Uterus (tissue), 4 donors: ENCODE measurements around the gene RNF133. TPM values are rescaled to one million over a fixed set of nuclear protein-coding genes. Genes with fewer than 3 reads are reported as not detected.
"Not testable (repeated sequence)": the region's sequence is repeated elsewhere in the genome, so short reads cannot be mapped to it uniquely, and the experiment has no call there.

Experiments
- DNase-seq, 2 donors: peaks; one replicate each; pipeline ENCODE4 v3.0.0-alpha.2; 2019 to 2020
- H3K27ac ChIP-seq, 2 donors: fragments of 200-600 bp; sonication (generic); 1 replicate in 1 of 2; 2 replicates in 1 of 2; pipeline ENCODE4 v1.5.1; 2016 to 2018
- H3K27me3 ChIP-seq, 2 donors: fragments of 200-600 bp; sonication (generic); one replicate each; pipeline ENCODE4 v1.5.1; 2018 to 2019; ENCODE audit warnings: control low read depth in 1 of 2
- H3K36me3 ChIP-seq, 2 donors: fragments of 200-600 bp; sonication (generic); one replicate each; pipeline ENCODE4 v1.5.1; 2019; ENCODE audit warnings: control low read depth in 1 of 2
- H3K4me1 ChIP-seq, 2 donors: fragments of 200-600 bp; sonication (generic); one replicate each; pipeline ENCODE4 v1.5.1; 2018 to 2019; ENCODE audit warnings: control low read depth in 1 of 2
- H3K4me3 ChIP-seq, 2 donors: fragments of 200-600 bp; sonication (generic); 1 replicate in 1 of 2; 2 replicates in 1 of 2; pipeline ENCODE4 v1.5.1; 2018 to 2019; ENCODE audit warnings: mild to moderate bottlenecking in 1 of 2
- H3K9me3 ChIP-seq, 2 donors: fragments of 200-600 bp; sonication (generic); one replicate each; pipeline ENCODE4 v1.5.1; 2019; ENCODE audit warnings: control low read depth in 1 of 2
- POLR2A ChIP-seq, 2 donors: fragments of 450-650 bp; IDR thresholded peaks; one replicate each; pipeline ENCODE4 v1.6.1; 2016; ENCODE audit warnings: antibody characterized with exemption in 2 of 2, mild to moderate bottlenecking in 1 of 2, moderate library complexity in 1 of 2
- intact Hi-C: fragments of 100-400 bp; cut with DNase I; formaldehyde crosslinking; loops from one replicate; pipeline ENCODE4 v1.15.1; 2023; ENCODE audit warnings: low total_unique reads
- total RNA-seq, 4 donors: library from RNA; depleted of rRNA in 3 of 4; stranded (reverse); fragments of >200 nt in 3 of 4; gene quantifications; one replicate each; pipeline versions ENCODE4 v1.1.0 to v1.2.4, GENCODE V29; 2014 to 2023
- TF ChIP-seq, protein P1 (sequence below), 4 experiments: fragments of 200-600 bp in 2 of 4; fragments of 450-650 bp in 2 of 4; sonication (generic) in 2 of 4; IDR thresholded peaks; one replicate each; pipeline ENCODE4 v1.5.1; 2016 to 2019; ENCODE audit warnings: antibody characterized with exemption in 4 of 4, mild to moderate bottlenecking in 2 of 4, moderate library complexity in 1 of 4
- donor health status: DM: yes; HTN: yes; CAD: no.

RNF133 gene
- total RNA-seq, 4 donors from 2014 or later: 1.5 to 6.9 (median 3.8) TPM; not detected in 1

DNA sequence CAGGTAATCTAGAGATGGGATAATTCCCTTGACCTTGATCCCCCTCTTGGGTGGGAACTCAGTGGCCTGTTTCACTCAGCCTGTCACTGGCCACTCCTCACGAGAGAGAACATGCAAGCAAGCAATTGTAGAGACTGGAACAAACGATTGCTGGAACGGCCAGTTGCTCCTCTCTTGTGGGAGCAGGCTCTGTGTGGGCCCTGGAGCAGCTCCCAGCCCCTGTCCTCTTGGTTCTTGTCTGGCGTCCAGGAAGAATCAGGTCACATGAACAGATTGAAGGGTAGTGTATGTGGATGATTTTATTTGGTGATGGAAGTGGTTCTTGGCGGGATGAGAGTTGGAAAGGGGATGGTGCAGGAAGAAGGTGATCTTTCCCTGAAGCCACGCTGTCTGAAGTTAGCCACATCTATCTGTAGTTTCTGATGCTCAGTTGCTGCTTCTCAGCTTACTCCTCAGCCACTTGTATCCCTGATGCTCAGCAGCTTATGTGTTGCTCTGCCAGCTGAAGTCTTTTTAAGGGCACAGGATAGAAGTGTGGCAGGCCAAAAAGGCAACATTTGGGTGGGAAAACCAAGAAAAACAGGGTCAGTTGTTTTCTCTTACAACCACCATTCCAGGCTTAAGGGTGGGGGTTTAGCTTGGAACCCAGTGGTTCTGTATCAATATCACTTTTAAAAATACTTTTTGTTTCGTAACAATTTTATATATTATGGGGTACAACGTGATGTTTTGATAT is 15.9 kb downstream of the RNF133 start:
- no peak overlapping the region for H3K4me3 ChIP-seq
- no peaks in the 10 kb centered on the region for H3K4me1 ChIP-seq
- no peaks in the 10 kb centered on the region for H3K9me3 ChIP-seq
- no peak for DNase-seq
- no peak overlapping the region for H3K27ac ChIP-seq
- H3K27me3 ChIP-seq: no peaks in the 10 kb centered on the region
- no peak for TF ChIP-seq POLR2A (IDR thresholded peaks at IDR 0.05)
- TF ChIP-seq, protein P1, sequence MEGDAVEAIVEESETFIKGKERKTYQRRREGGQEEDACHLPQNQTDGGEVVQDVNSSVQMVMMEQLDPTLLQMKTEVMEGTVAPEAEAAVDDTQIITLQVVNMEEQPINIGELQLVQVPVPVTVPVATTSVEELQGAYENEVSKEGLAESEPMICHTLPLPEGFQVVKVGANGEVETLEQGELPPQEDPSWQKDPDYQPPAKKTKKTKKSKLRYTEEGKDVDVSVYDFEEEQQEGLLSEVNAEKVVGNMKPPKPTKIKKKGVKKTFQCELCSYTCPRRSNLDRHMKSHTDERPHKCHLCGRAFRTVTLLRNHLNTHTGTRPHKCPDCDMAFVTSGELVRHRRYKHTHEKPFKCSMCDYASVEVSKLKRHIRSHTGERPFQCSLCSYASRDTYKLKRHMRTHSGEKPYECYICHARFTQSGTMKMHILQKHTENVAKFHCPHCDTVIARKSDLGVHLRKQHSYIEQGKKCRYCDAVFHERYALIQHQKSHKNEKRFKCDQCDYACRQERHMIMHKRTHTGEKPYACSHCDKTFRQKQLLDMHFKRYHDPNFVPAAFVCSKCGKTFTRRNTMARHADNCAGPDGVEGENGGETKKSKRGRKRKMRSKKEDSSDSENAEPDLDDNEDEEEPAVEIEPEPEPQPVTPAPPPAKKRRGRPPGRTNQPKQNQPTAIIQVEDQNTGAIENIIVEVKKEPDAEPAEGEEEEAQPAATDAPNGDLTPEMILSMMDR (IDR thresholded peaks at IDR 0.05): no peak
- no peaks in the 10 kb centered on the region for H3K36me3 ChIP-seq
- intact Hi-C loops: no loop called here

- H3K36me3 ChIP-seq, H3K9me3 ChIP-seq, H3K27me3 ChIP-seq, H3K4me1 ChIP-seq, intact Hi-C loops, H3K27ac ChIP-seq, H3K4me3 ChIP-seq, DNase-seq: not testable (repeated sequence)
Observed at GRCh38 chr7:122681186-122681585, 17.7 kb downstream of the RNF133 start.

DNA sequence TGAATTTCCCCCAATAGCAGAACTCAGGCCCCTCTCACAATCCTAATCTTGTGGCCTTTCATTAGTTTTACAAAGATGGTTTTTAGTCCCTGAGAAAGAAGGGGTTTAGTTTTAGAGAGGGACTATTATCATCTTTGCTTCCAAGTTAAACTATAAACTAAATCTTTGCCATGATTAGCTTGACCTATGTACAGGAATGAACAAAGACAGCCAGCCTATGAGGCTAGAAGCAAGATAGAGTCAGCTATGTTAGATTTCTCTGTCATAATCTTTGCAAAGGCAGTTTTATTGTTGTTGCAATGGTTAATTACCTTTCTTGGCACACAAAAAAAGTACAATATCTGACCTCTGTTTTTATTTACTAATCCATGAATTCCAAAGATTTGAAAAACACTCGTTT is 19.1 kb downstream of the RNF133 start:
- no peak for DNase-seq
- H3K27ac ChIP-seq: no peak overlapping the region
- no peaks in the 10 kb centered on the region for H3K27me3 ChIP-seq
- intact Hi-C loops: no loop called here
- H3K9me3 ChIP-seq: no peaks in the 10 kb centered on the region
- peaks cover 0 to 5% of the 10 kb centered on the region in 2 donors for H3K4me1 ChIP-seq
- H3K4me3 ChIP-seq: no peak overlapping the region
- no peaks in the 10 kb centered on the region for H3K36me3 ChIP-seq
- TF ChIP-seq, protein P1 (IDR thresholded peaks at IDR 0.05): no peak
- no peak for TF ChIP-seq POLR2A (IDR thresholded peaks at IDR 0.05)

- intact Hi-C loops, H3K27me3 ChIP-seq, H3K4me3 ChIP-seq, H3K36me3 ChIP-seq, H3K9me3 ChIP-seq, H3K4me1 ChIP-seq, H3K27ac ChIP-seq, DNase-seq: not testable (repeated sequence)
Observed at GRCh38 chr7:122679269-122679709, 19.6 kb downstream of the RNF133 start.

DNA sequence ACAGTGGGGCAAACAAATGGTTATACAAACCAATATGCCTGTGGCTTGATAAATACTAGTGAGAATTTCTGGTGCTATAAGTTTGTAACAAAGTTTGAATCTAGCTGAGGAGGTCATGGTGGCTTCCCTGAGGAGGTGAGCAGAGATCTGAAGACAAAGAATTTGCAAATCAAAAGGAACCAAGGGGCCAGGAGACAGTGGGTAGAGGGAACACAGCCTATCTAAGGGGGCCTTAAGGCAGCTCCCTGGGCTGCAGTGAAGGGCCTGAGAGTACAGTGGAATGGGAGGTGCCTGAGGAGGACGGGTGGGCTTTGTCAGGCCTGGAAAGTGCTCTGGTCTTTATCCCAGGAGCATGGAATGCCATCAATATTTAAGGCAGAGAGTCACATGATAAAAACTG is 21.8 kb downstream of the RNF133 start:
- no peak for TF ChIP-seq POLR2A (IDR thresholded peaks at IDR 0.05)
- TF ChIP-seq, protein P1 (IDR thresholded peaks at IDR 0.05): no peak
- no peak overlapping the region for H3K27ac ChIP-seq
- no peaks in the 10 kb centered on the region for H3K27me3 ChIP-seq
- peaks cover 0 to 5% of the 10 kb centered on the region in 2 donors for H3K4me1 ChIP-seq
- DNase-seq: no peak
- intact Hi-C loops: no loop called here
- H3K4me3 ChIP-seq: no peak overlapping the region
- H3K9me3 ChIP-seq: no peaks in the 10 kb centered on the region
- no peaks in the 10 kb centered on the region for H3K36me3 ChIP-seq

DNA sequence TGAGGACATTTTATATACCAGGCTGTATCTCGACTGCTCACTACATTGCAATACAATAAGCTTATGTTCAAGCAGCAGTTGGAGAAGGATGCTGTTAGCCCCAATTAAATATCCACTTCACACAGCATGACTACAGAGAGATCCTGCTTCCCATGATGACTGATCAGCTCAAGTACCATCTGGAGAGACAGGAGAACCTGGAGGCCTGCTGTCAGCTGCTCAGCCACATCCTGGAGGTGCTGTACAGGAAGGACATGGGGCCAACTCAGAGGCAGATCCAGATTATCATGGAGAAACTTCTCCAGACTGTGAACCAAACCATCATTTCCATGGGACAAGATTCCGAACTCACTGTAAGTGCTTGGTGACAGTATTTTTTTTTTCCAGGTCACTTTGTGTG is 22.5 kb downstream of the RNF133 start:
- no peak for DNase-seq
- H3K4me3 ChIP-seq: no peak overlapping the region
- H3K27me3 ChIP-seq: no peaks in the 10 kb centered on the region
- H3K36me3 ChIP-seq: no peaks in the 10 kb centered on the region
- intact Hi-C loops: no loop called here
- H3K27ac ChIP-seq: no peak overlapping the region
- H3K9me3 ChIP-seq: no peaks in the 10 kb centered on the region
- TF ChIP-seq, protein P1 (IDR thresholded peaks at IDR 0.05): no peak
- TF ChIP-seq POLR2A (IDR thresholded peaks at IDR 0.05): no peak
- H3K4me1 ChIP-seq: peaks cover 0 to 5% of the 10 kb centered on the region in 2 donors
